ENCODE data around the gene CTIF.
A peak's percentile ranks its signal among the peaks of the same experiment; 100 is the strongest.

GRCh38 chr18:48553236-48553635, 14.4 kb downstream of the CTIF start:
- no peak for TF ChIP-seq CTCF (IDR thresholded peaks at IDR 0.05; ENCODE audit: low read depth, low read length, missing input control)
- no peak for TF ChIP-seq REST (IDR thresholded peaks at IDR 0.05)
- peak; percentile 49 for TF ChIP-seq MAX (IDR thresholded peaks at IDR 0.05)
- TF ChIP-seq RAD21 (IDR thresholded peaks at IDR 0.05) = no peak
- TF ChIP-seq TAF1 (conservative IDR thresholded peaks at IDR 0.05) = no peak
- no peak for TF ChIP-seq SP1 (IDR thresholded peaks at IDR 0.05)
- no peak for TF ChIP-seq JUND (IDR thresholded peaks at IDR 0.05)
- no peak for TF ChIP-seq EGR1 (IDR thresholded peaks at IDR 0.05; ENCODE audit: low read depth in 2 of 2)
- peak in 1 of 2 donors; percentile 16 for TF ChIP-seq GABPA (IDR thresholded peaks at IDR 0.05 in 1 of 2, conservative IDR thresholded peaks at IDR 0.05 in 1 of 2)

Measured in liver (tissue), 3 donors.